Keratinocyte (primary cell): Measurements from ENCODE around the gene TRAF3IP3.

ENCODE experiments used
- CTCF ChIP-seq, 3 experiments: IDR thresholded peaks in 1 of 3; conservative IDR thresholded peaks in 1 of 3; optimal IDR thresholded peaks in 1 of 3; 2 replicates in 2 of 3; 3 replicates in 1 of 3; pipeline versions ENCODE3 to v1.5.1; 2011; ENCODE audit warnings: low read length in 3 of 3, mild to moderate bottlenecking in 3 of 3, moderate library complexity in 2 of 3, control low read depth in 1 of 3, inconsistent platforms in 1 of 3; ENCODE audit not compliant: insufficient read depth in 2 of 3; ENCODE audit errors: extremely low read depth in 1 of 3
- EZH2 ChIP-seq: IDR thresholded peaks from one replicate; pipeline ENCODE4 v1.6.1; 2012; ENCODE audit warnings: inconsistent platforms, mild to moderate bottlenecking, low read length, moderate library complexity

- no peak for TF ChIP-seq EZH2
- no peak for TF ChIP-seq CTCF (optimal IDR thresholded peaks at IDR 0.05 in 1 of 3, IDR thresholded peaks at IDR 0.05 in 1 of 3, conservative IDR thresholded peaks at IDR 0.05 in 1 of 3; ENCODE audit: extremely low read depth in 1 of 3, insufficient read depth in 2 of 3, low read length in 3 of 3)
Measured at GRCh38 chr1:209778102-209778501, 22.2 kb downstream of the TRAF3IP3 start.
